GM11168 (cell line): ENCODE measurements around the gene RAB6C.
"Not testable (repeated sequence)": the region's sequence is repeated elsewhere in the genome, so short reads cannot be mapped to it uniquely, and the experiment has no call there.

Experiments used
- in situ Hi-C: fragments of 300-500 bp; cut with MboI; formaldehyde crosslinking; loops from one replicate; pipeline ENCODE4 v1.12.0; 2022; ENCODE audit warnings: low sequenced_read_pairs; ENCODE audit not compliant: unreplicated experiment

The RAB6C gene

DNA sequence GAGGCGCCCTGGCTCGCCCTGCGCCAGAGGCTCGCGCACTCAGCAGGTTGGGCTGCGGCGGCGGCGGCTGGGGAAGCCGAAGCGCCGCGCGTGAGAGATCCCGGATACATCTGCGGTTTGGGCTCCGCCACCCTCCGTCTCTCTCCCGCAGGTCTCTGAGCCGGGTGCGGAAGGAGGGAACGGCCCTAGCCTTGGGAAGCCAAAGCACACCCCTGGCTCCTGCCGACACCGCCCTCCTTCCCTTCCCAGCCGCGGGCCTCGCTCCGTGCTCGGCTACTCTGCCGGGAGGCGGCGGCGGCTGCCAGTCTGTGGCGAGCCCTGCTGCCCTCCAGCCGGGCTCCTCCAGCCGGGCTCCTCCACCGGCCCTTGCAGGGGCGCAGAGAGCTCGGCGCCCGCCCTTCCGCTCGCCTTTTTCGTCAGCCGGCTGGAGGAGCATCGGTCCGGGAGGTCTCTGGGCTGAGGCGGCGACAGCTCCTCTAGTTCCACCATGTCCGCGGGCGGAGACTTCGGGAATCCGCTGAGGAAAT, at the start of gene RAB6C:
RAB6C (plus strand) TSS at position 38 of the 527 bp plus-strand sequence; CDS start at position 488, 450 bp downstream.
- in situ Hi-C loops: loop anchor here (5.0 kb wide), 1 partner anchor 1383 kb away; the partner anchor contains the start of gene RAB6D

DNA sequence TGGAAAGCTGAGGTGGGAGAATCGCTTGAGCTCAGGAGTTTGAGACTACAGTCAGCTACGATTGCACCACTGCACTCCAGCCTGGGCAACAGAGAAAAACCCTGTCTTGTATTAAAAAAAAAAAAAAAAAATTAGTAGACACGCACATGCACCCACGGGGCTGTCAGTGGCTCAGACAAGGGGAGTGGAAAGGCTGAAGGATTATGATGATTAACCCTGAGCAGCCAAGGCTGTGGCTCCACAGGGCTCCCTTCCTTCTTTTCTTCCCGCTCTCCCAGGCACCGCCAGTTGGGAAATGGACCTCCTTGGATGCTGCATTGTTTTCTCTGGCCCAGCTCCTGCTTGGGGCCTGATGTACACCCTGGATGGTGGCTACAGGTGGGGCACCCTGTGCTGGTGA, 49.0 kb upstream of the RAB6C start:
- in situ Hi-C loops: no loop called here

DNA sequence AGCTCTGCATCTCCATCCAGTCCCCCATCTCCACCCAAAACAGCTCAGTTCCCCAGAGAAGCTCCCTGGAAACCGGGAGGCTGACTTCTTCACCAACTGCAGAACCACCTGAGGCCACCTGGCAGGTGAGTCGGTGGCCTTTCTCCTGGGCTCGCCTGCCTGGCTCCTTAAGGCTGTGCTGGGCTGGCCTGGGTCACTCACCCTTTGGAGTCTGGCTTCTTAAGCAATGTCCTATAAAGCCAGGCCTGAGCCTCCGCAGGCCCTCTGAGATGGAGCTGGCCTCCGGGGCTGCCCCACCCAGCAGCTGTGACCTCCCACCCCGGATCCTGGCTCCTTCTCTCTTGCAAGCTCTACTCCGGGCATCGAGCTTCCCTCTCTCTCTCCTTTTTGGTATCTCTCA, 46.1 kb upstream of the RAB6C start:
- in situ Hi-C loops: not testable (repeated sequence)

DNA sequence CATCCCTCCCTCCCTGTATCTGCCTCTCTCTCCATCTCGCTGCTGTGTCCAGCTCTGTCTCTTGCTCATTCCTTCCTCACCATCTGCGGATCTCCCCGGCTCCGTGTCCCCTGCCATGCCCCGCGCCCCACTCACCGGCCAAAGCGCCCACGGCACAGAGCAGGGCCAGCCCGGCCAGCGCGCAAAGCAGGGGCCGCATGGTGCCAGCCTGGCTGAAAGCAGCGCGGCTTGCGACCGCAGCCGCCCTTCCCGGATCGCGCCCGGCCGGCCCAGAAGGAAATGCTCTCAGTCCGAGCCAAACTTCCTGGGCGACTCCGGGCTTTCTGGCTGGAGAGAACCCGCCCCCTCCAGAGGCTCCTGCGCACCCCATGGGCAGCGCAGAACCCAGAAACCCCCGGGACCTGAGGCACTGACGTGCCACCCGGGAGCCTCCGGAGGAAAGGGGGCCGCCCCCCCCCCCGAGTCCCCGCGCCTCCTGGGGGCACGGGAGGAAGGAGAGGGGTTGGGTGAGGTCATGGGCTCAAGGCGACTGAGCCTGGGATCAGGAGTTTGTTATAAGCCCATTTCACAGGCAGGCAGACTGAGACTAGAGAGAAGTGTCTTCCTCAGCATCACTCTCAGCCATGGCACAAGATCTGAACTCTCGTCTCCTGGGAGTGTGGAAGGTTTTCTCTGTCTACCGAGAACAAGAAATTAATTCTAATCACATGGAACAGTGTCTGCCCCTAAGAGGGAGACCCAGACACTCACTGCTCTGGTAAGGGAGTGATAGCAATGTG, 45.2 kb upstream of the RAB6C start:
- in situ Hi-C loops: no loop called here

DNA sequence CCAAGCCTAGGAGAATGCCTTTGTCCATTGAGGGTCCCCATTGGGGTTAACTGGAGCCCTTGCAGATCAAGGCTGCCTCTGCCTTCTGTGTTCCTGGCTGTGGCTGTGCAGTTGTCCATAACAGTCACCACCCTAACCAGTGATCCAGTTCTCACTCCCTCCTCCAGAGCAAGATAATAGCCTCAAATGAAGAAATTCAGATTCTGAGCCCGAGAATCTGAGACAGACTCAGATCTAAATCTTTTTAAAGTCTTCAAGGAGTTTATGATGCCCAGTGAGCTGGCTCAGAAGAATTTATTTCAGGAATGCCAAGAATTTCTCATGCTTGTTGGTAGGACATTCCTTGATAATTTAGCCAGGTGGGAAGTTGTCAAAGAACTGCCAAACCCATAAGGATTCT, 44.3 kb upstream of the RAB6C start:
- in situ Hi-C loops: no loop called here

DNA sequence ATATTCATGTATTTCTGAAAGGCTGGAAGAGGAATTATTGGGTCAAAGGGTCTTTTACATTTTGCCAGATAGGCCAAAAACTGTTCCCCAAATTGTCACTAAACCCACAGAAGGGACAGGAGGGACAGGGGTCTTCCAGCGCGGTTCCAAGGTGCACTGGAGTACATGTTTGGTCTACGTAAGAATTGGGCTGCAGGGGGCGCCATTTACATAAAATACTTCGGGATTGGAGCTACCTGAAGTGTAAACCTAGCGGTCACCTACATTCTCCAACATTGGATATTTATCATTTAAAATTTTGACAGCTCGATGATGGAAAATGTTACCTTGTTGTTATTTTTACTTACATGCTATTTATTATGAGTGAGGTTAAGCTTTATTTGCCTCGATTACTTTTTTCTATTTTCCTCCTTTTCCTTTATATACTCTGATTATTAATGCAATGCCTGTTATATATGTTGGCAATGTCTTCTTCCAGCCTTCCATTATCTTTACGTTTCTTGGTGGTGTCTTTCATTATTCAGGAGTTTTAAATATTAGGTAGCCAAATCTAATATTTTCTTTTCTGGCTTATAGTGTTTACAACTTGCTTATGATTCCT, 43.0 kb upstream of the RAB6C start:
- in situ Hi-C loops: no loop called here

DNA sequence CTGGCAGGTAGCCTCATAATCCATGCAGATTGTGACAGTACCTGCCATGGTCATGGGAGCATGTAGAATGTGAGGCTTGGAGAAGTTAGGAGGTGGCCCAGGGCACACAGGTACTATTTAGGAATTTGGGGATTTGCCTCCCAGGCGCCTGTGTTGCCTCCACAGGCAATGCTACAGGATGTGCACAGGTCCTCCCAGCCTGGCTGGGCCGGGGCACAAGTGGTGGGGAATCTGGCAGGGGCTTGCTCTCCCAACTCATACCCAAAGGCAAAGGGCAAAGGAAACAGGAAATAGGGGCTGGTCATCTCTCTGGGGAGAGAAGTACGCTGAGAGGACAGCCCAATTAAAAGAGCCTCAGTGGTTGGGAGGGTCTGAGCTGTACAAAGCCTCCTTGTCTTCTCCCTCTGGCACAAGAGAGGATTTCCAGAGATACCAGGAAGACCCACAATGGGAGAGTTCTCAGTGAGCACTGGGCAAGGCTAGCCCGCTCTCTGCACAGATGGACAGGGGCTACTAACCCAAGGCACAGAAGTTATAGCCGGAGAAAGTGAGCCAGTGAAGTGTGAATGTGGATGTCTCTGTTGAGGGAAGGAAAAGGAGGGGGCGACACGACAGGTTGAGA, 40.5 kb upstream of the RAB6C start:
- in situ Hi-C loops: not testable (repeated sequence)

DNA sequence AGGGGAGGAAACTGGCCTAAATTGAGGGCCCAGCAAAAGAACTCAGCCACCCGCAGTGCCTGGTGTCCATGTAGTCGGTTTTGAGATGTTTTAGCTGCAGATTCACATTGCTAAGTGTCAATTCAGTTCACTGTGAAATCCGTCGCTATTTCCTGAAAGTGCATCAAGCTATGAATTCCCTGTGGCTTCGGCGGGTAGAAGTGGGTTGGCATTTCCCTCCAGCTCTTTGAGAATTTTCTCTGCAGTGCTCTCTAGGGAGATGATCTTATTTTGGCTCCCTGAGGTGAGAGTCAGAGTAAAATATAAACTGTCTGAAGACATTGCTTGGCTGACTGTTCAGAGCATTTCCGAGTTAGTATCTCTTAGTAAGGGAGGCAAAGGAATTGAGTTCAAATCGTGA, 36.0 kb upstream of the RAB6C start:
- in situ Hi-C loops: not testable (repeated sequence)

DNA sequence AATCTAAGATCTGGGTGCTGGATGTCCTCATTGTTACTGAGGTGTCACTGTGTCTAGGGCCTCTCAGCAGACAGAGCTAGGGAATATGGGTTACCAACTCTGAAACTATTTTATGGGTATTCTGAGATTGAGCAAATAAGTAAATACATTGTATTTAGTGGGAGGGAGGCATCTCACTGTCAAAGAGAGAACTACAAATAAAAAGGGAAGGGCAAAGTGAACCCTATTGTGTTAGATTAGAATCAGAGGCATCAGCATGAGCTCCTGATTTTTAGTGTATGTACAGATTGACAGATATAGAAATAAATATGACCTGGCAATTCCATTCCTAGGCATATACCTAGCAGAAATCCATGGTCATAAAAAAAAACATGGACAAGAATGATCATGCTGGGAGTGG, 33.9 kb upstream of the RAB6C start:
- in situ Hi-C loops: no loop called here

DNA sequence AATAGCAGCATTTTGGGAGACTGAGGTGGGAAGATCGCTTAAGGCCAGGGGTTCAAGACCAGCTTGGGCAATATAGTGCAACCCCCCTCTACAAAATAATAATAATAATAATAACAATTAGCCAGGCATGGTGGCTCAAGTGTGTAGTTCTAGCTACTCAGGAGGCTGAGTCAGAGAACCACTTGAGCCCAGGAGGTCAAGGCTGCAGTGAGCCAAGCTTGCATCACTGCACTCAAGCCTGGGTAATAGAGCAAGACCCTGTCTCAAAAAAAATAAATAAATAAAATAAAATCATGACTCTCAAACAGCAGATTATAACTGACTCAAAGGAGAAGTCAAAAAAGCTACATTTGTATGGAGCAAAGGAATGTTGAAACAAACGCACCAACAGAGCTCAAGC, 31.8 kb upstream of the RAB6C start:
- in situ Hi-C loops: not testable (repeated sequence)

DNA sequence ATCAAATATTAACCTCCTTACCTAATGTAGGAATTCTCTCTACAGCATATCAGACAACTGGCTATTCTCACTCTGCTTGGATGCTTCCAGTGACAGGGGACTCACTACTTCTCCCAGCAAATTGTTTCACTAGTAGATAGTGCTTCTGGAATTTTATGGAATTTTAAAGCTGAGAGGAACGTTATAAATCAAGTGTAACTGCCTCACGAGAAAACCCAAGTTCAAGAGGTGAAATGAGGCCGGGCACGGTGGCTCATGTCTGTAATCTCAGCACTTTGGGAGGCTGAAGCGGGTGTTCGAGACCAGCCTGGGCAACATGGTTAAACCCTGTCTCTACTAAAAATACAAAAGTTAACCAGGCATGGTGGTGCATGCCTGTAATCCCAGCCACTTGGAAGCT, 23.3 kb upstream of the RAB6C start:
- in situ Hi-C loops: not testable (repeated sequence)

DNA sequence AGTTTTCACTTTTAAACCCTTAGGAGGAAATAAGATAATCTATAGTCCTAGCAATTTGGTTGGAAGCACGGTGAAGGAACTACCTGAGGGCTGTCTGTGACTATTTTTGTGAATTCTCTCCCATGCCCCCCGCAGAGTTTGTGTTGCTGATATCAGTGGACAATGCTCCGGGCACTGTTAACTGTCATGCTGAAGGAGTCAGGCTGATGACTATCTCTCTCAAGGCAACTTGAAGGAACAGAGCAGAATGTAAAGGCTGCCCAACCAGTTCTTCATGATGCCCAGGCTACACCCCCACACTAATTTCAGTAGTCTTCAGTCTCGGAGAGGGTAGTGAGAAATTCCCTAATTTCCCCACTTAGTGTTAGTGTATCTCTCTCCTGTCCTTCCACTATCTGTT, 21.6 kb upstream of the RAB6C start:
- in situ Hi-C loops: no loop called here

DNA sequence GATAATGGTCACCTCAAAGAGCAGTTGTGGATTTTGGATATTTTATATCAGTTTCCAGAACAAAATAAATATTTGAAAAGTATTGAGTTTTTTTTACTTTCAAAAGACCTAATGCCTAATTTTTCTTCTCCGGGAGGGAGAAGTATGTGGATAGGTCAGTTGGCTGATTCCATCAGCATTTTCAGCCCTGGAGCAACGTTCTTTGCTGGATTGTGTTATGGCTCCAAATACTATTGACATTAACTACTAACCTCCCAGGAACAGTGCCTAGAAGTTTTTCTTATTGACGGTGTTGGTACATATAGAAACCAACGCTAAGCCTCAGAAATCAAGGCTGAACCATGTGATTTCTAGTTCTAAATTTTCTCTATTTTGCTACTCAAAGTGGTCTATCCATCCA, 20.7 kb upstream of the RAB6C start:
- in situ Hi-C loops: not testable (repeated sequence)

DNA sequence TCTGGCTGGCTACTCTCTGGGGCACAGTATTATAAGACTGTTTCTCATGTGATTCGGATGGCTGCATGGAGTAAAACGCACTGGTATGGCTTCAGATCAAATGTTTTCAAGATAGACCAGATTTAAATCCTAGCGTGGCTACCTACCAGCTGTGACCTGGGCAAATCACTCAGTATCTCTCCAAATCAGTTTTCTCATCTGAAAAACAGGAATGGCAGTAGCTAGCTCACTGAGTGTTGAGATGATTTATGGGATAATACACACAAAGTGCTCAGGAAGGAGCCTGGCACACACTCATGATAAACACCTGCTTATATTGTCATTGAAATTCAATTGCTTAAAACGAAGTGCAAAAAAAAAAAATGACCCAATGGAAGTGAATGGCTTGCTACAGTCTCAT, 10.9 kb upstream of the RAB6C start:
- in situ Hi-C loops: not testable (repeated sequence)

DNA sequence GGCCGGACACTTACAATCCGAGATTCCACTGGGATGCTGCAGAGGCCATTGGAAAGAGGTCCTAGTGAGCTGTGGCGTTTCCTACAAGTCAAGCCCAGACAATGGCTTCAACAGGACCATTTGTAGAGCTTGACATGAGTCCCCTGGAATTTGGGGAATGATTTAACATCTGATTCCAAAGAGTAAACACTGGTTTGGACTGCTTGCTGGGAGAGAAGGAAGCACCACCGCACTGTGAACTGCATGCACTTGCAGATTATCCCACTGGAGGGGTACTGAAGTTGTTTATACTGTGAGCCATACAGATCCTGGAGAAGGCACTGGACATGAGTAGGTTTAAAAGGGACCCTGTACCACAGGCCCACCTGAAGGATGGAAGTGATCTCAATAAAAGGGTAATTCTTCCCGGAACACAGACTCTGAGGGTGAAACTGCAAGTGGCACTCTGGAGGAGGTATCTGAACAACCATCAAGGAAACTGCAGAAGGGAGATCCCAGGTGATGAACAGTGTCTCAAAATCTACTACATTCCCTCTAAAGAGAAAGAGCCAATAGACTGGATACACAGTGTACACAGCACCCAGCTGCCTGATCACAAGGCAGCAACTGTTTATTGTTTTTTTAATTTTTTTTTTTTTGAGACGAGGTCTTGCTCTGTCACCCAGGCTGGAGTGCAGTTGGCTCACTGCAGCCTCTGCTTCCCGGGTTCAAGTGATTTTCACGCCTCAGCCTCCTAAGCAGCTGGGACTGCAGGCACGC, 4.3 kb upstream of the RAB6C start:
- in situ Hi-C loops: no loop called here

DNA sequence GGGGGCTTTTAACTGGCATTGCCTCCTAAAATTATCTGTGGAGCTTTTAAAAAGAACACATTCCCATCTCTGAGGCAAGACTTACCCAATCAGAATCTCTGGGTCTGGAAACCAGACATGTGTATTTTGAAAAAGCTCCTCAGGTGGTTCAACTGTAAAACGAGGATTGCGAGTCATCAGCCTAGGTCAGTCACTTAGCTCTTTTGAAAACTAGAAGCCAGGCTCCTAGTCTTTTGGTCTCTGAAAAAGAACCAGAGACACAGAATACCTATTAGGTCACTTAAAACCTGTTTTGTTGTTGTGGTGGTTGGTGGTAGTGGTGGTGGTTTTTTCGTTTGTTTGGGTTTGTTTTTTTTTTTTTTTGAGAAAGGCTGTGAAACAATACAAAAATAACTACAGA, 2.5 kb upstream of the RAB6C start:
- in situ Hi-C loops: not testable (repeated sequence)

DNA sequence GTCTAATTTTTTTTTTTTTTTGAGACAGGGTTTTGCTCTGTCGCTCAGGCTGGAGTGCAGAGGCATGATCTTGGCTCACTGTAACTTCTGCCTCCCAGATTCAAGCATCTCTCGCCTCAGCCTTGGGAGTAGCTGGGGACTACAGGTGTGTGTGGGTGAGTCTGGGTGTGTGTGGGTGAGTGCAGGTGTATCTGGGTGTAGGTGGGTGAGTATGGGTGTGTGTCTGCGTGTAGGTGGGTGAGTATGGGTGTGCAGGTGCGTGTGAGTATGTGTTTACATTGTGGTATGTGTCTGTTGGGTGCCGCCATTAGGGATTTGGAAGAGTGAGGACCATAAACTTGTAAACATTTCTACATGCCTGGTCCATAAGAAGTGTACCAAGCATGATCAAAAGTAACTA, 1.5 kb upstream of the RAB6C start:
- in situ Hi-C loops: no loop called here

DNA sequence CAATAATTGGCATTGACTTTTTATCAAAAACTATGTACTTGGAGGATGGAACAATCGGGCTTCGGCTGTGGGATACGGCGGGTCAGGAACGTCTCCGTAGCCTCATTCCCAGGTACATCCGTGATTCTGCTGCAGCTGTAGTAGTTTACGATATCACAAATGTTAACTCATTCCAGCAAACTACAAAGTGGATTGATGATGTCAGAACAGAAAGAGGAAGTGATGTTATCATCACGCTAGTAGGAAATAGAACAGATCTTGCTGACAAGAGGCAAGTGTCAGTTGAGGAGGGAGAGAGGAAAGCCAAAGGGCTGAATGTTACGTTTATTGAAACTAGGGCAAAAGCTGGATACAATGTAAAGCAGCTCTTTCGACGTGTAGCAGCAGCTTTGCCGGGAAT, 780 bp downstream of the RAB6C start:
- in situ Hi-C loops: loop anchor here (5.0 kb wide), 1 partner anchor 1382 kb away; the partner anchor contains the start of gene RAB6D

DNA sequence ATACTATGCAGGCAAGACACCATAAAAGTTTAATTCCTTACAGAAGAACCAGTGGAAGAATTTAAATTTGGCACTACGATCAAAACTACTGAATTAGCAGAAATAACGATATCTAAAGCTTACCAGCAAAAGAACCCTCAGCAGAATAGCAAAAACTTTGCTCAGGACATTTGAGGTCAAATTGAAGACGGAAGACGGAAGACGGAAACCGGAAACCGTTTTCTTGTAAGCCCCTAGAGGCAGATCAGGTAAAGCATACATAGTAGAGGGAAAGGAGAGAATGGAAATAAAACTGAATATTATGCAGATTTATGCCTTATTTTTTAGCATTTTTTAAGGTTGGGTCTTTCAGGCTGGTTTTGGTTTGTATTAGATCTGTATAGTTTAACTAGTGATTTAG, 2.2 kb downstream of the RAB6C start:
- in situ Hi-C loops: loop anchor here (5.0 kb wide), 1 partner anchor 1381 kb away; the partner anchor contains the start of gene RAB6D

DNA sequence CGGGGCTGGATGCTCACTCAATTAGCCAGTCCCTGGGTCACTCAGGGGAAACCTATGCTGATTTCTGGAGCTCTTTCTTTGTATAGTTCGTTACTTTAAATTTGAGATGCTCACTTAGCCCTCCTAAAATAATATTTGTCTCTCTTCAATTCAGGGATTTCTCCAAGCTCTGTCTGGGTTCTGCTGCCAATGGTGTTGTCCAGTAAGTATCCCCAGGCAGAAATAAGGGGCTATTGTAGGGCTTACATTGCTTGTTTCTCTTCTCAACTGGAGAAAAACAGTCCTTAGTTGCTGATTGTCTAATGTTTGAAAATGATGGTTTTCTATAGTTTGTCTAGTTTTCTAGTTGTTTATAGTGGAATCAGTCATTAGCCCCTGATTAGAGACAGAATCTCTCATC, 5.0 kb downstream of the RAB6C start:
- in situ Hi-C loops: loop anchor here (5.0 kb wide), 1 partner anchor 1378 kb away; the partner anchor contains the start of gene RAB6D
